PC-3 (cell line): ENCODE data around the gene CHMP2A.

Source experiments
- CTCF ChIP-seq: fragments of 300-600 bp; sonication (generic); conservative IDR thresholded peaks from 2 replicates; pipeline ENCODE4 v1.5.1; 2017; ENCODE audit warnings: antibody characterized with exemption, low read depth, mild to moderate bottlenecking, low read length
- EZH2 ChIP-seq: fragments of 300-600 bp; sonication (generic); IDR thresholded peaks from one replicate; pipeline ENCODE4 v1.6.1; 2017; ENCODE audit warnings: antibody characterized with exemption, mild to moderate bottlenecking, low read length; ENCODE audit not compliant: unreplicated experiment
- EZH2phosphoT487 ChIP-seq: fragments of 300-600 bp; sonication (generic); IDR thresholded peaks from 2 replicates; pipeline ENCODE4 v1.6.1; 2018; ENCODE audit warnings: mild to moderate bottlenecking, antibody characterized with exemption, low read length, borderline replicate concordance

- TF ChIP-seq CTCF (no peak), EZH2 (no peak), EZH2phosphoT487 (no peak)
Observed at GRCh38 chr19:58549664-58550361, 5.1 kb downstream of the CHMP2A start.
